ENCODE results near the gene SAP130. TPM values are rescaled to one million over a fixed set of nuclear protein-coding genes. Genes with fewer than 3 reads are reported as not detected.

The SAP130 gene
- total and polyA plus RNA-seq, 12 donors: 7.0 to 22.7 (median 14.0) TPM

DNA sequence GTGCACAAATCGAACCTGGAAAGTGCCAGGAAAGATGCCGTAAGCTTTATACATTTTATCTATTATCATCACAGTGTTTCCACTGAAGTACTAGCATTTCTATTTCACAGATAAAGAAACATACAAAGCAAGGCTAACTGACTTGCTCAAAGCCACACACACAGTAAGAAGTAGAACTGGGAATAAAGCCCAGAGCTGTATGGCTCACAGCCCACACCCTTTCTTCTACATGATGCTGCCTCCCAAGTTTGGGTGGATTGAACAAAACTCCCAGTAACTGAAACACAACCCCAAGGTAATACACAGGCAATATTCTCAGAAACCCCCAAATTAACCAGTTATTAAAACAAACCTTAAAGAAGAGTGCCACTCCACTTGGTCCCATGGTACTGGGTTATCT lies 11.2 kb downstream of the SAP130 start:
- no peaks in the 10 kb centered on the region for H3K9me3 ChIP-seq (replicated peaks in 1 of 3)
- no peaks in the 10 kb centered on the region for H3K27me3 ChIP-seq
- no peaks in the 10 kb centered on the region for H3K4me1 ChIP-seq (replicated peaks in 1 of 2)
- intact Hi-C loops (cut with DNase I): no loop called here
- H3K36me3 ChIP-seq (replicated peaks in 1 of 2): peaks cover 0 to 62% of the 10 kb centered on the region in 2 donors
- H3K27ac ChIP-seq: no peak overlapping the region
- TF ChIP-seq, protein P1, sequence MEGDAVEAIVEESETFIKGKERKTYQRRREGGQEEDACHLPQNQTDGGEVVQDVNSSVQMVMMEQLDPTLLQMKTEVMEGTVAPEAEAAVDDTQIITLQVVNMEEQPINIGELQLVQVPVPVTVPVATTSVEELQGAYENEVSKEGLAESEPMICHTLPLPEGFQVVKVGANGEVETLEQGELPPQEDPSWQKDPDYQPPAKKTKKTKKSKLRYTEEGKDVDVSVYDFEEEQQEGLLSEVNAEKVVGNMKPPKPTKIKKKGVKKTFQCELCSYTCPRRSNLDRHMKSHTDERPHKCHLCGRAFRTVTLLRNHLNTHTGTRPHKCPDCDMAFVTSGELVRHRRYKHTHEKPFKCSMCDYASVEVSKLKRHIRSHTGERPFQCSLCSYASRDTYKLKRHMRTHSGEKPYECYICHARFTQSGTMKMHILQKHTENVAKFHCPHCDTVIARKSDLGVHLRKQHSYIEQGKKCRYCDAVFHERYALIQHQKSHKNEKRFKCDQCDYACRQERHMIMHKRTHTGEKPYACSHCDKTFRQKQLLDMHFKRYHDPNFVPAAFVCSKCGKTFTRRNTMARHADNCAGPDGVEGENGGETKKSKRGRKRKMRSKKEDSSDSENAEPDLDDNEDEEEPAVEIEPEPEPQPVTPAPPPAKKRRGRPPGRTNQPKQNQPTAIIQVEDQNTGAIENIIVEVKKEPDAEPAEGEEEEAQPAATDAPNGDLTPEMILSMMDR (IDR thresholded peaks at IDR 0.05): no peak
- no peak for TF ChIP-seq POLR2A (IDR thresholded peaks at IDR 0.05)
- no peak overlapping the region for H3K4me3 ChIP-seq
- WGBS, 4 donors: 79 to 92% (median 90%) methylated on average over 2 of the region's 2 CpGs
- DNase-seq: peak in 2 of 7 donors; percentile 14 to 31

- WGBS, 4 donors: 47 to 57% (median 53%) methylated on average over 3 of the region's 3 CpGs
- Histone ChIP-seq H3K36me3 (replicated peaks in 1 of 2) (peaks cover 0 to 95% of the 10 kb centered on the region in 2 donors), H3K9me3 (replicated peaks in 1 of 3) (no peaks in the 10 kb centered on the region), H3K4me3 (no peak overlapping the region), H3K27me3 (no peaks in the 10 kb centered on the region), H3K4me1 (replicated peaks in 1 of 2) (no peaks in the 10 kb centered on the region), H3K27ac (no peak overlapping the region)
- TF ChIP-seq, protein P1 (IDR thresholded peaks at IDR 0.05): no peak
- no peak for TF ChIP-seq POLR2A (IDR thresholded peaks at IDR 0.05)
- intact Hi-C loops (cut with DNase I): no loop called here
- no peak for DNase-seq
Observed at GRCh38 chr2:128012698-128013097, 15.2 kb downstream of the SAP130 start.

DNA sequence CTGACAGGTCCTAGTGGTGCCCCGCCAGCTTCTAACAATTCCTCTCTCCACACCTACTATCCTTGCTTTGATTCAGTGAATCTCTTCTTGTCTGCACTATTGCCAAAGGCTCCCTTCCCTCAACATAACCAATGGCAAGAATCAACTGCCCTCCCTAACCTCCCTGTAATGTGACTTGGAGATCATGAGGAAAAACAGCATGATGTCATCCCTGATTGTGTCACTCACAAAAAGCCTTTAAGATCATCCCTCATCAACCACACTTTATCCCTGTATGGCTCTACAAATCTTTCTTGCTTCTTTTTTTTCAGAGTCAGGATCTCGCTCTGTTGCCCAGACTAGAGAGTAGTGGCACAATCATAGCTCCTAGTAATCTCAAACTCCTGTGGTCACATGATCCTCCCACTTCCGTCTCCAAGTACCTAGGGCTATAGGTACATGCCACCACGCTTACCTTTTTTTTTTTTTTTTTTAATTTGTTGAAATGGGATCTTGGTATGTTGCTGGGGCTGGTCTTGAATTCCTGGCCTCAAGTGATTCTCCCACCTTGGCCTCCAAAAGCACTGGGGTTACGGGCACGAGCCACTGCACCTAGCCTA lies 19.7 kb downstream of the SAP130 start:
- TF ChIP-seq, protein P1 (IDR thresholded peaks at IDR 0.05): no peak
- TF ChIP-seq POLR2A (IDR thresholded peaks at IDR 0.05): no peak
- intact Hi-C loops (cut with DNase I): no loop called here
- Histone ChIP-seq H3K4me1 (replicated peaks in 1 of 2) (no peaks in the 10 kb centered on the region), H3K27ac (no peak overlapping the region), H3K27me3 (no peaks in the 10 kb centered on the region), H3K36me3 (replicated peaks in 1 of 2) (peaks cover 0 to 71% of the 10 kb centered on the region in 2 donors), H3K4me3 (no peak overlapping the region), H3K9me3 (replicated peaks in 1 of 3) (no peaks in the 10 kb centered on the region)
- DNase-seq: no peak
- whole genome bisulfite sequencing, 4 donors: 95 to 98% (median 97%) methylated on average over 6 of the region's 6 CpGs

DNA sequence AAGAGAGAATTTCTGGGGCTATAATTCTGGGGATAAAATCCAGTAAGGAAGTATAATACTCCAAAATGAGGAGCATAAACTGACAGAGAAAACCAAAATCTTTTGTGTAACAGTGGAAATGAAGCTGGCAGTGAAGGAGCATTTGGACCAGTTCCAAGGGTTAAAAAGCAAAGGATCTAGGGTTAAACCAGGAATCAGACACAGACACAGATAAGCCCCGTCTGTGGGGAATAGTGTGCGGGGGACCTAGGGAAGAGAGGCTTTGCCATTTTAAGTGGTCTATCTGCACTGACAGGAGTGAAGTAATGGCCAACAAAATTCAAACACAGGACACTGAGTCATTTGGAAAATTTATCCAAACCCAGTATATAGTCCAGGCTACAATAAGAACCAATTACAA lies 23.4 kb downstream of the SAP130 start:
- H3K36me3 ChIP-seq (replicated peaks in 1 of 2): peaks cover 0 to 67% of the 10 kb centered on the region in 2 donors
- DNase-seq: no peak

More for the DNA sequence above, 23.4 kb downstream of the SAP130 start:
- Histone ChIP-seq H3K27me3 (no peaks in the 10 kb centered on the region), H3K4me3 (no peak overlapping the region), H3K27ac (no peak overlapping the region), H3K9me3 (replicated peaks in 1 of 3) (no peaks in the 10 kb centered on the region), H3K4me1 (replicated peaks in 1 of 2) (no peaks in the 10 kb centered on the region)
- TF ChIP-seq POLR2A (IDR thresholded peaks at IDR 0.05): no peak
- TF ChIP-seq, protein P1 (IDR thresholded peaks at IDR 0.05): no peak
- WGBS, 4 donors: 74 to 89% (median 81%) methylated on average over 2 of the region's 2 CpGs
- intact Hi-C loops (cut with DNase I): no loop called here

Data from adrenal gland (tissue), 12 donors.